Stomach smooth muscle (tissue), 2 donors: ENCODE measurements around the gene OR2AT4.
"Not testable (repeated sequence)": the region's sequence is repeated elsewhere in the genome, so short reads cannot be mapped to it uniquely, and the experiment has no call there.

ENCODE experiments used
- H3K27ac ChIP-seq: one replicate; pipeline ENCODE4 v1.7.0; 2013; ENCODE audit warnings: mild to moderate bottlenecking, low read length, inconsistent platforms
- H3K27me3 ChIP-seq, 2 donors: one replicate each; pipeline ENCODE4 v1.7.0; 2013; ENCODE audit warnings: low read length in 2 of 2; ENCODE audit not compliant: insufficient read depth in 2 of 2, control insufficient read depth in 1 of 2
- H3K36me3 ChIP-seq, 2 donors: one replicate each; pipeline ENCODE4 v1.7.0; 2013; ENCODE audit warnings: low read length in 2 of 2; ENCODE audit not compliant: control insufficient read depth in 2 of 2, insufficient read depth in 2 of 2
- H3K4me1 ChIP-seq: one replicate; pipeline ENCODE4 v1.7.0; 2013; ENCODE audit warnings: low read length; ENCODE audit not compliant: control insufficient read depth, insufficient read depth
- H3K4me3 ChIP-seq, 2 donors: one replicate each; pipeline ENCODE4 v1.7.0; 2013; ENCODE audit warnings: low read length in 2 of 2
- H3K9ac ChIP-seq, 2 donors: one replicate each; pipeline ENCODE4 v1.7.0; 2013; ENCODE audit warnings: low read length in 2 of 2, mild to moderate bottlenecking in 1 of 2
- H3K9me3 ChIP-seq, 2 donors: one replicate each; pipeline ENCODE4 v1.7.0; 2013; ENCODE audit warnings: low read length in 2 of 2; ENCODE audit not compliant: control insufficient read depth in 2 of 2
- donor health status: healthy.
- donor health status: Pancreatic carcinoma.

Gene OR2AT4

DNA sequence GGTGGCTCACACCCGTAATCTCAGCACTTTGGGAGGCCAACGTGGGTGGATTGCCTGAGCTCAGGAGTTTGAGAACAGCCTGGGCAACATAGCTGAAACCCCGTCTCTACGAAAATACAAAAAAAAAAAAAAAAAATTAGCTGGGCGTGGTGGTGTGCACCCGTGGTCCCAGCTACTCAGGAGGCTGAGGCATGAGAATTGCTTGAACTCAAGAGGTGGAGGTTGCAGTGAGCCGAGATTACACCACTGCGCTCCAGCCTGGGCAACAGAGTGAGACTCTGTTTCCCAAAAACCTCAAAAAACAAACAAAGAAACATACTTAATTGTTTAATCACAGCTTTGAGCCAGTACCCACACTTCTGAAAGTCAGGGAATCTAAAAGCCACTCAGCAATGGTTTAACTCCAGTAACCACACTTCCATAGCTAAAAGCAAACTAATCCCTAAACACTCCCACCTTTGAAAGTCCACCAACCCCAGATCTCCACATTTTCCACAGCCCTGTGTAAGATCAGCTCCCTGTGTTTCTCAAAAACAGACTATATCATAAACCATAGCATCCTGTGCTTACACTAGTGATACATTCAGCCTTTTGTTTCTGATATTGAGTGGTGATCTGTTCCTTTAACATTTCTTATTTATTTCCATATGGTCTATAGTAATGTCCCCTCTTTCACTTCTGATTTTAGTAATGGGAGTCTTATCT is 4.9 kb upstream of the OR2AT4 start:
- H3K9me3 ChIP-seq, result no peaks in the 10 kb centered on the region
- H3K9ac ChIP-seq, result no peak overlapping the region
- no peak overlapping the region for H3K4me3 ChIP-seq
- no peaks in the 10 kb centered on the region for H3K4me1 ChIP-seq
- H3K27ac ChIP-seq, result no peak overlapping the region
- H3K36me3 ChIP-seq, result no peaks in the 10 kb centered on the region
- H3K27me3 ChIP-seq, result peaks cover 0 to 2% of the 10 kb centered on the region in 2 donors

DNA sequence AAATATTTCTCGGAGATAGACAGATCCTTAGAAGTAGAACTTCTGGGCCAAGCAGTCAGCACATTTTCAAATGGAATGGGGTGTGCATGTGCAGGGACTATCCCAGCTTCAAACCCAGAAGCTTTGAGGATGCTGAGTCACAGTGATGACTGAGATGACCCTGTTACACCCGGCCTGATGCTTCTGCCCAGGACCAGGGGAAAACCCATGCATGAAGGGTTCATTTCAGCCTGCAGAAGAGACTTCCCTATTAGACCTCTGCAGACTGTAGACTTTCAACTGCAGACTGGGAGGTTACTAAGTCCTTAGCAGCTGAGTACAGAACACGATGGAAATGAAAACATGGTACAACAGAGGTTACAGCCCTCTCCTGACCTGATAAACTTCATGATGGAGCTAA is 3.6 kb upstream of the OR2AT4 start:
- Histone ChIP-seq H3K9me3 (no peaks in the 10 kb centered on the region), H3K36me3 (no peaks in the 10 kb centered on the region), H3K9ac (no peak overlapping the region), H3K27ac (no peak overlapping the region), H3K4me3 (no peak overlapping the region), H3K27me3 (peaks cover 0 to 3% of the 10 kb centered on the region in 2 donors), H3K4me1 (no peaks in the 10 kb centered on the region)

DNA sequence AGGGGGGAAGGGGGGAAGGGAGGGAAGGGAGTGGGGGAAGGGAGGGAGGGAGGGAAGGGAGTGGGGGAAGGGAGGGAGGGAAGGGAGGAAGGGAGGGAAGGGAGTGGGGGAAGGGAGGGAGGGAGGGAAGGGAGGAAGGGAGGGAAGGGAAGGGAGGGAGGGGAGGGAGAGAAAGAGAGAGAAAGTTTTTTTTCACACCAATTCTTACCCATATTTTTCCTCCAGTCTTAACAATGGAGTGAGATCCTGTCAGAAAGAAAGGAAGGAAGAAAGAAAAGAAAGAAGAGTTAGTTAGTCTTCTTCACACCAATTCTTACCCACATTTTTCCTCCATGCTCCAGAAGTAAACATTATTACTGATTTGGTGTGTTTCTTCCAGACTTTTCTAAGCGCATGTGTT is 3.0 kb upstream of the OR2AT4 start:
- Histone ChIP-seq H3K27me3 (peaks cover 0 to 2% of the 10 kb centered on the region in 2 donors), H3K4me3 (no peak overlapping the region), H3K4me1 (no peaks in the 10 kb centered on the region), H3K36me3 (no peaks in the 10 kb centered on the region), H3K9me3 (no peaks in the 10 kb centered on the region), H3K27ac (no peak overlapping the region), H3K9ac (no peak overlapping the region)

GRCh38 chr11:75098835-75099439 is 2.3 kb upstream of the OR2AT4 start:
- not testable (repeated sequence) for H3K4me1 ChIP-seq, H3K9ac ChIP-seq, H3K4me3 ChIP-seq, H3K27ac ChIP-seq, H3K9me3 ChIP-seq, H3K36me3 ChIP-seq, H3K27me3 ChIP-seq

- not testable (repeated sequence) for H3K27ac ChIP-seq, H3K36me3 ChIP-seq, H3K9me3 ChIP-seq, H3K27me3 ChIP-seq, H3K4me3 ChIP-seq, H3K4me1 ChIP-seq, H3K9ac ChIP-seq
Observed at GRCh38 chr11:75098181-75098580, 1.5 kb upstream of the OR2AT4 start.

- no peaks in the 10 kb centered on the region for H3K9me3 ChIP-seq
- H3K4me1 ChIP-seq, result no peaks in the 10 kb centered on the region
- peaks cover 0 to 2% of the 10 kb centered on the region in 2 donors for H3K27me3 ChIP-seq
- no peak overlapping the region for H3K27ac ChIP-seq
- H3K4me3 ChIP-seq, result no peak overlapping the region
- no peaks in the 10 kb centered on the region for H3K36me3 ChIP-seq
- H3K9ac ChIP-seq, result no peak overlapping the region
Observed at GRCh38 chr11:75097173-75097557, 489 bp upstream of the OR2AT4 start.

- H3K9ac ChIP-seq, H3K36me3 ChIP-seq, H3K27me3 ChIP-seq, H3K4me3 ChIP-seq, H3K27ac ChIP-seq, H3K4me1 ChIP-seq: not testable (repeated sequence)
- H3K9me3 ChIP-seq, result peaks cover 0 to 10% of the 10 kb centered on the region in 2 donors
Observed at GRCh38 chr11:75094382-75094781, 2.3 kb downstream of the OR2AT4 start.

GRCh38 chr11:75090671-75091177 is 6.0 kb downstream of the OR2AT4 start:
- Histone ChIP-seq H3K27ac (no peak overlapping the region), H3K36me3 (no peaks in the 10 kb centered on the region), H3K9me3 (peaks cover 0 to 10% of the 10 kb centered on the region in 2 donors), H3K9ac (no peak overlapping the region), H3K27me3 (no peaks in the 10 kb centered on the region), H3K4me3 (no peak overlapping the region), H3K4me1 (no peaks in the 10 kb centered on the region)

- H3K9ac ChIP-seq, result no peak overlapping the region
- H3K4me3 ChIP-seq, result no peak overlapping the region
- H3K27me3 ChIP-seq, result no peaks in the 10 kb centered on the region
- H3K4me1 ChIP-seq, result no peaks in the 10 kb centered on the region
- no peaks in the 10 kb centered on the region for H3K36me3 ChIP-seq
- peaks cover 0 to 10% of the 10 kb centered on the region in 2 donors for H3K9me3 ChIP-seq
- no peak overlapping the region for H3K27ac ChIP-seq
Observed at GRCh38 chr11:75087319-75088305, 9.1 kb downstream of the OR2AT4 start.

DNA sequence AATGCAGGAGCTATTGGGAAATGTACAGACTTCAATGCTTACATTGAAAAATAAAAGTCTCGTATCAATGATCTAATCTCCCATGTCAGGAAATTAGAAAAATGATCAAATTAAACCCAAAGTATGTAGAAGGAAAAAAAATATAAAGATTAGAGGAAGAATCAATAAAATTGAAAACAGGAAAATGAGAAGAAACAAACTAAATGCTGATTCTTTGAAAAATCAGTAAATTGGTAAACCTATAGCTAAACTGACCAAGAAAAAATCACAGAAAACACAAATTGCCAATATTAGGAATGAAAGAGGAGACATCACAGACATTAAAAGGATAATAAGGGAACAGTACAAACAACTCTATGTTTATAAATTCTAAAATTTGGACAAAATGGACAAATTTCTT is 11.8 kb downstream of the OR2AT4 start:
- Histone ChIP-seq H3K36me3 (no peaks in the 10 kb centered on the region), H3K4me3 (no peak overlapping the region), H3K9ac (no peak overlapping the region)

More for the DNA sequence above, 11.8 kb downstream of the OR2AT4 start:
- Histone ChIP-seq H3K27ac (no peak overlapping the region), H3K27me3 (no peaks in the 10 kb centered on the region), H3K9me3 (no peaks in the 10 kb centered on the region), H3K4me1 (no peaks in the 10 kb centered on the region)
